GM21528 (cell line): Measurements from ENCODE around the gene MOB4.
"Not testable (repeated sequence)": the region's sequence is repeated elsewhere in the genome, so short reads cannot be mapped to it uniquely, and the experiment has no call there.

Source experiments
- ATAC-seq: cut with Tn5 transposase; IDR thresholded peaks from one replicate; pipeline ENCODE4 v1.9.1; 2021; ENCODE audit warnings: mild to moderate bottlenecking, moderate library complexity; ENCODE audit not compliant: unreplicated experiment, low FRiP score

Gene MOB4

DNA sequence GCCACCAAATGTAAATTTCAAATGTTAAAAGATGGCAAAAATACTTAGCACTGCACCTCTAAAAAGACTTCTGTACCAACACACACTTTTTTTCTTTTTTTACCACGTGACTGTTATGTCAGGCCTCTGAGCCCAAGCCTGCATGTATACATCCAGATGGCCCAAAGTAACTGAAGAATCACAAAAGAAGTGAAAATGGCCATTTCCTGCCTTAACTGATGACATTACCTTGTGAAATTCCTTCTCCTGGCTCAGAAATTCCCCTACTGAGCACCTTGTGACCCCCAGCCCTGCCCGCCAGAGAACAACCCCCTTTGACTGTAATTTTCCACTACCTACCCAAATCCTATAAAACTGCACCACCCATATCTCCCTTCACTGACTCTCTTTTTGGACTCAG is 62.4 kb downstream of the MOB4 start:
- not testable (repeated sequence) for ATAC-seq

DNA sequence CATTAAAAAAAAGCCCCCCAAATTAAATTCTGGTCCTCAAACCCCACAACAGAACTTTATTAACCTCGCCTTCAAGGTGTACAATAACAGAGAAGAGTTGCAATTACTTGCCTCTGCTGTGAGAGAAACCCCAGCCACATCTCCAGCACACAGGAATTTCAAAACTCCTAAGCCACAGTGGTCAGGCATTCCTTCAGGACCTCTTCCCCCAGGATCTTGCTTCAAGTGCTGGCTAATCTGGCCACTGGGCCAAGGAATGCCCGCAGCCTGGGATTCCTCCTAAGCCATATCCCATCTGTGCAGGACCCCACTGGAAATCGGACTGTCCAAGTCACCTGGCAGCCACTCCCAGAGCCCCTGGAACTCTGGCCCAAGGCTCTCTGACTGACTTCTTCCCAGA is 64.3 kb downstream of the MOB4 start:
- not testable (repeated sequence) for ATAC-seq

DNA sequence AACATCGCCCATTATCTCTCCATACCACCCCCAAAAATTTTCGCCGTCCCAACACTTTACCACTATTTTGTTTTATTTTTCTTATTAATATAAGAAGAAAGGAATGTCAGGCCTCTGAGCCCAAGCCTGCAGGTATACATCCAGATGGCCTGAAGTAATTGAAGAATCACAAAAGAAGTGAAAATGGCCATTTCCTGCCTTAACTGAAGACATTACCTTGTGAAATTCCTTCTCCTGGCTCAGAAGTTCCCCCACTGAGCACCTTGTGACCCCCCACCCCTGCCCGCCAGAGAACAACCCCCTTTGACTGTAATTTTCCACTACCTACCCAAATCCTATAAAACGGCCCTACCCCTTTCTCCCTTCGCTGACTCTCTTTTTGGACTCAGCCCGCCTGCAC is 71.4 kb downstream of the MOB4 start:
- ATAC-seq, result not testable (repeated sequence)

DNA sequence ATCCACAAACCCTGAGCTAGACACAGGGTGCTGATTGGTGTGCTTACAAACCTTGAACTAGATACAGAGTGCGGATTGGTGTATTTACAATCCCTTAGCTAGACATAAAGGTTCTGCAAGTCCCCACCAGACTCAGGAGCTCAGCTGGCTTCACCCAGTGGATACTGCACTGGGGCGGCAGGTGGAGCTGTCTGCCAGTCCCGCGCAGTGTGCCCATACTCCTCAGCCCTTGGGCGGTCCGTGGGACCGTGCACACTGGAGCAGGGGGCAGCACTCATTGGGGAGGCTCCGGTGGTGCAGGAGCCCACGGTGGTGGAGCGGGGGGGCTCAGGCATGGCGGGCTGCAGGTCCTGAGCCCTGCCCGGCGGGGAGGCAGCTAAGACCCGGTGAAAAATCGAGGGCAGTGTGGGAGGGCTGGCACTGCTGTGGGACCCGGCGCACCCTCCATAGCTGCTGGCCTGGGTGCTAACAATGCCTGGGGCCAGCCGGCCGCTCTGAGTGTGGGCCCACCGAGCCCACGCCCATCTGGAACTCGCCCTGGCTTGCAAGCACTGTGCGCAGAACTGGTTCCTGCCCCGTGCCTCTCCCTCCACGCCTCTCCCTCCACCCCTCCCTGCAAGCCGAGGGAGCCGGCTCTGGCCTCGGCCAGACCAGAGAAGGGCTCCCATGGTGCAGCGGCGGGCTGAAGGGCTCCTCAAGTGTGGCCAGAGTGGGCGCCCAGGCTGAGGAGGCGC is 75.6 kb downstream of the MOB4 start:
- no peak for ATAC-seq

DNA sequence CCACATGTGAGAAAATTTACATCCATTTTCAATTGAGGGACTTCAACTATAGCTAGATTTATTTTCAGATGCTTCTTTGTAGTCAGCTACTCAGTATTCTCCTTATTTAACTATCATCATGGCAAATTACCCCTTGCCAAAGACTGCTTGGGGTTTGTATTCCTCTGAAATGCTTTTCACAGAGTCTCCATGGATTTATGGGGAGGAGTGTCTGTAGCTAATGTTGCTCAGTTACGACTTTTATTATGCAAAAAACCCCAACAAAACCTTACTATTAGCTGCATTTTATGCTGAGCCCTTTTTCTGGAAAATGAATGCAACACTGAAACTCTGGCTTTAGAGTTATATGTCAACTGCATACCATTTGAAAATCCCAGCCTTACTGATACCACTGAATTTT is 80.9 kb downstream of the MOB4 start:
- no peak for ATAC-seq

DNA sequence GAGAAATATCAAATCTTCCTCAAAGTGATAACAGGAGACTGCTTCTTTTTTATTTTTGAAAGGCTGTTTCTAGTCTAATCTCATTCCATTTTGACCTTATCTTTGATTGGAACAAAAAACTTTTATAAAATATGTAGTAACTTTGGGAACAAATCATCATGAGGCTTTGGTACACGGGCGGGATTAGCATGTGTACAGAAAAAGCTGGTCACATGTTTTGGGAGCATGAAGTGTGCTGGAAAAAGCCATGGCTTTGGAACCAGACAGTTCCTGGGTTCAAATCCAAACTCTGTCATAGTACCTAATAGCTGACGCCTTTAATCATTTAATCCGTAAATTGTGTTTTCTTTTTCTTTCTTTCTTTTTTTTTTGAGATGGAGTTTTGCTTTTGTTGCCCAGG is 81.3 kb downstream of the MOB4 start:
- no peak for ATAC-seq

DNA sequence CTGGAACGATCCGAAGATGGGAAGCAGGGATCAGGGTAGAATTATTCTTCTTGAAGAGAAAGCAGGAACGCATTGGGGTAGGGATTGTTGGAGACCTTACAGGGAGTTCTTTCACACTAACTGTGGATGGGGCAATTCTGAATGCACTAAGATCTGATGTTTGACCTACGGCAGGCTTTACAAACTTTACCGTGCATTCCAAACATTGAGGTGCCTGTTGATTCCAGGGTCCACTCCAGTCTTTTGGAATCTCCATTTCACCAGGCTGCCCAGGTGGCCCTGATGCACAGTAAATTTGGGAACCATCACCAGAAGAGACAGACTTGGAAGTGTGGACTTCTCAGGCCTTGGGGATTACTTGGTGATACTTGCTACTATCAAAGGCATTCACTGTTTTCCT is 82.6 kb downstream of the MOB4 start:
- ATAC-seq, result no peak

DNA sequence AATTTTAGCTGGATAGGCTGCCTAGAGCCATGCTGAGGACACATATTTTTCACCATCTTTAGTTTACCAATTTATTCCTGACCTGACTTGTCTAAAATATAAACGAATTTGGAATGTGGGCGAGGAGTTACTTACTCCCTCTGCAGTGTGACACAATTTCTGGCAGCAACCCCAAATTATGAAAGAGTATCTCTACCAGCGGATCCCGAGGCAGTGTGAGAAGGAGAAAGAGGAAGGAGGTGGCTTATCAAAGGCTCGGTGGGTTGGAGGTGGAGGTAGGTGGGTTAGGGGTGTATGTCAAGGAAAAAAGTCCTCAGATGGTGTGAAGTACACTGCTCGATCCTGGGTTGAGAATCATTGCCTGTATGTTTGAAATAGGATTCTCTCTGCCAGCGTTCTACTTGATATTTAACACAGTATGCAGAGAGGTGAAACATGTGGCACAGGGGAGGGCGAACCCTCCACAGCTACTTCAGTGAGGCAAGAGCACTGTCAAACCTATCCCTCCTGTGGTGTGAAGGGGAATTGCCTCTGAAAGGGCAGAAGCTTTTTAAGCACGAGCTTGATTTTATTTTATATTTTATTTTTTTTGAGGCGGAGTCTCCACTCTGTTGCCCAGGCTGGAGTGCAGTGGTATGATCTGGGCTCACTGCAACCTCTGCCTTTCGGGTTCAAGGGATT is 83.6 kb downstream of the MOB4 start:
- peak; percentile 54 for ATAC-seq

DNA sequence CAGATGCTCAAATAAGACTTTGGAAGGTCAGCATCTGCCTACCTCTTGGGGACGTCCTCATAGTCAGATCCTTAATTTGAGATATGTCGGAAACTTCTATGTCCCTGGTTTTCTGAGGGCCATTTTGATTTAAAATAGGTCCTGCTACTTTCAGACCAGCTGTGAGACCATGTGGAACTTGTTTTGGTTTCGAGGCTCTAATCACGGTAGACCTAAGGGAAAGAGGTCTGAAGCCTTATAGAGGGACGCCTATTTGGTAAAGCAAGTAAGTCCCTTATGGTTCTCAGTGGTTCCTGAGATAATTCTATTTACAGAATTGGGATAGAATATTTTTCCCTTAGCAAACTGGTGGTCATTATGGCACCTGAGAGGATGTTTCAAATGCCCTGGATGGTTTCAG is 84.4 kb downstream of the MOB4 start:
- no peak for ATAC-seq

DNA sequence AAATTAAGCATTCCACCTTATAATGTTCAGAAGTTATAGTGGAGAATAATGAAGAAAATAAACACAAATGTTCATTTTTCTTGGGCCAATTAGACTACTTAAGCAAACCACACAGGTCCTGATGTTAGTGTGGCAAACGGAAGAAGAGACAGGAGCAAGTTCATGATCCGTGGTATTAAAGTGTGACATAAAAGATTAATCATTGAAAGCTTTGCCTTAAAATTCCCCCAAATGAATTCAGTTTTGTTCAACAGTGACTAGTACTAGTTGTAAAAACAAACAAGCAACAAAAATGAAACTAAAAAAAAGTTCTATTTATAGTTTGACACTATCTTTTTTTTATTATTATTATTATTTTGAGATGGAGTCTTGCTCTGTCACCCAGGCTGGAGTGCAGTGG is 85.9 kb downstream of the MOB4 start:
- no peak for ATAC-seq
